Stimulated activated CD4-positive, alpha-beta T cell treated with anti-CD3 and anti-CD28 coated beads, Interleukin-4, amount 100 ng/mL, for 1 hour (primary cell): ENCODE data around the gene CCDC88C.
A peak's percentile ranks its signal among the peaks of the same experiment; 100 is the strongest.

Experiments used
- DNase-seq: peaks from one replicate; pipeline ENCODE4 v3.0.0-alpha.2; 2020

CCDC88C gene

DNA sequence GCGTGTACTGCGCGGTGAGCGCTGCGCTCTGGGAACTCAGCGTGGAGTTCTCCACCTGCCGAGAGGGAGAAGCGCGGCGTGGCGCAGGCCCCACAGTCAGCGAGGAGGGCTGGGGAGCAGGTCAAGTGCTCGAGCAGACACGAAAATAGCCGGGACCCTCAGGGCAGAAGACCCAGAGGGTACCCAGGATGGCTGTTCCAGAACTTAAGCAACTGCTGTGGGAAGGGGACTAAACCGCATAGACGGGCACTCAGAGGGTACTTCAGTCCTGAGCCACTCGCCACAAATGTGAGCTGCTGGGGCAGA lies 113.7 kb downstream of the CCDC88C start:
- no peak for DNase-seq

DNA sequence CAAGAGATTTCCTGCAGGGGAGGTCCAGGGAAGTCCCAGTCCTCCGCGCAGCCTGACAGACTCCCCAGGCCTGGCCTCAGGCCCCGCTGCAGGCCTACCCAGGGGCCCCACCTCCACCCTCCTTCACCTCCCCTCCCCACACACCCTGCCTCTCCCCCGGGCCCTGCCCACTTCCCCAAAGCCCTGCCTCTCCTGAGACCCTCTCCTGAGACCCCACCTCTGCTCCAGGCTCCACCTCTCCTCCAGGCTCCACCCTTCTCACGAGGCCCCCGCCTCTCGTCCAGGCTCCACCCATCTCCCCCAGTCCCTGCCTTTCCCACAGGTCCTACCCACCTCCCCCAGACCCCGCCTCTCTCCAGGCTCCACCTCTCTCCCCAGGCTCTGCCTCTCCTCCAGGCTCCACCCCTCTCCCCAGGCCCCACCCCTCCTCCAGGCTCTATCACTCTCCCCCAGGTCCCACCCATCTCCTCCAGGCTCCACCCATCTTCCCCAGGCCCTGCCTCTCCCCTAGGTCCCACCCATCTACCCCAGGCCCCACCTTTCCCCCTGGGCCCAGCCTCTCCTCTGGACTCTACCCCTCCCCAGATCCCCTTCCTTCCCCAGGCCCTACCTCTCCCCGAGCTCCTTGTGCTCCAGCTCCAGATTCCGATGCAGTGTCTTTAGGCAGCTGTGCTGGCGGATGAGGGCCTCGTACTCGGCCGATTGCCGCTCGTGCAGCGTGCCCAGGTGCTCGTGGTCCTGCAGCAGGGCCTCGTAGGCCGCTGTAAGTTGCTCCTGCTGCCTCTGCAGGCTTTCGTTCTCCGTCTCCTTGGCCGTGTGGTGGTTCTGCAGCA lies 114.3 kb downstream of the CCDC88C start:
- peak; percentile 61 for DNase-seq

DNA sequence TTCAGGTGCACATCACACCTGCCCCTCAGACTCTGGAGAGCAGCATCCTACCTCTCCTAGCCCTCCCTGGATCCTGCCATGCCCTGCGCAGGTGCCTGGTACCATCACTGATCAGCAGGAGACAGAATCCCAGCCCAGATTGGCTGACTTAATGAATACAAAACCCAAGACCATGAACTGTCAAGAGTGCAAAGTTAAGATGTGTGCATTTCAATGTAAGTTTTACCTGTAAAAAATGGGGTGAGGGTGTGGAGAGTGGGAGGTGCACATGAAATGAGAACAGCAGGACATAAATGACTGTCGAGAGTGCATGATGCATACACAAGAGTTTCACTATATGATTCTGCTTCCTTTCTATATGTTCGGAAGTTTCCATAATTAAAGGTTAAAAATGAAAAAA lies 115.2 kb downstream of the CCDC88C start:
- DNase-seq = no peak

DNA sequence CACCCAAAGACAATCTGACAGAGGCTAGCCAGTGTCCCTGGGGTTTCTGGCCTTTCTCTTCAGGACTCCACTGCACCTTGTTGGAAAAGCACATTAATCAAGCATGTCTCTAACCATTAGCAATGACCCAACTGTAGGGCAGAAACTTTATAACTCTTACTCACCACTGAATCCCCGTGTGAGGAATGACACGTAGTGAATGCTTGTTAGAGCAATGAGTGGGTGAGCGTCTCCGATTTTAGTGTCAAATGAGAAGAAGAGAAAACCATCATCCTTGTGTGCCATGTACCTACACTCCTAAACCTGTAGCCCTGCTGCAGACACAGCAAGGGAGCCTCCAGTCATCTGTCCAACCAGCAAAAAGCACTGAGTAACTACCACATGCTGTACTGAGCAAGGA lies 116.7 kb downstream of the CCDC88C start:
- DNase-seq = no peak

DNA sequence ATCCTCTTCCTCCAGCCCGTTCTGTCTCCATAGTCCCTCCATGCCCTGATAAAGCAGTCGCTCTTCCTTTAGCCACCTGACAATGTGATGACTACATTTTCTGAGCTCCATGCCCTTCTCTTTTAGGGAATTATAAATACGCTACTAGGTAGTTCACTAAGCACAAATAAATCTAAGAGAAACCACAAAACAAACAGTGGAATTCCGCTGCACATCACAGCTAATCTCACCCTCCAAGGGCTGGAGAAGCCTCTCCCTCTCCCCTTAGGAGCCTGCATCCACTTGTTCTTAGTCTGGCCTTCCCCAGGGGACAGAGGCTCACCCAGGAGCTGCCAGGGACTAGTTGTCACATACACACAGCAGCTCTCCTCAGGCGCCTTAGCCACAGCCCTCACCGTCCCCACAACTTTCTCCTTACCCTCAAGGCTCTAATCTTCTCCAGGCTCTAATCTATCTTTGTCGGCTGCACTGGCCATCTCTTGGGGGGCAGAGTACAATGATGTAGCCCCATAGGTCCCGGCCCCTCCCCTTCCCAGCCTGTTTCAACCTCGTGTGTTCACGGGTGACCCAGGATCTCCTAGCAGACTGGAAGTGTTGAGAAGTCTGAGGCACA lies 117.2 kb downstream of the CCDC88C start:
- DNase-seq = no peak

DNA sequence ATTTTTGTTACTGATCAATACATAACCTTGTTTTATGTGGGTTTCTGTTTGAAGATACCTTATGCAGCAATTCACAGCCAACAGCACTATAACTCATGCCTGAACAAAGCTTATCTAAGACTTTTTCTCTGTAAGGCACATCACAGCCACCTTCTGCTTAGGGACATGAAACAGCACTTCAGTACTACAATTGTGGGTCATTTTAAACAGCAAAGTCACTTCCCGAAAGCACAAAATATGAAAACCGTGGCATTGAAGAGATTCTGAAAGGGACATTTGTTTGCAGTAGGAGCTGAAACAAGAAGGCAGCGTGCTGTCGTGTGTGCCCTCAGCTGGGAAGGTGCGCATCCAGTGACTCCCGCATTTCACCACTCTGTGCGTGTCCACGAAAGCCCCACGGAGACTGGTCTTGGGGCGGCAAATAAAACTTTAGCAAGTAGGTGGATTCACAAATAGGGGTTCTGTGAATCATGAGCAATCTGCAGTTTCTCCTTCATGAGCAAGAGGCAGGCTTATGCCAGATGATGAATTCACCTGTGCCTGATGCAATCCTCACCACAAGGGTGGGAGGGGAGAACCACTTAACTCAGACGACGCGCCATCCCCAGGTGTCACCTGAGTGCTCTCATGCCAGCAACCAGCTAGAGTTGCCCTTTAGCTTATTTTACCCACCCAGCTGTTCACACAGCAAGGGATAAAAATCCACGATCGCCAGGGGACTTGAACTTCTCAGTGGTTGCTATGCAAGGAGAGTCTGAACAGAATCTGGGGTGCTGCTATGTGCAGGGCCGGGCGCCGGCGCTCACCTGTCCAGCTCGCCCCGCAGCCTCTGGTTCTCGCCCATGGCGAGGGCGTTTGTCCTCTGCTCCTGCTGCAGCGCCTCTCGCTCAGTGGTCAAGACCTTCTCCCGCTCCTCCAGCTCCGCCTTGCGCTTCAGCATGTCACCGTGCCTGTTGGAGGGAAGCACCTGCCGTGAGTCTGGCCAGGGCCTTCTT lies 118.2 kb downstream of the CCDC88C start:
- peak; percentile 38 for DNase-seq

DNA sequence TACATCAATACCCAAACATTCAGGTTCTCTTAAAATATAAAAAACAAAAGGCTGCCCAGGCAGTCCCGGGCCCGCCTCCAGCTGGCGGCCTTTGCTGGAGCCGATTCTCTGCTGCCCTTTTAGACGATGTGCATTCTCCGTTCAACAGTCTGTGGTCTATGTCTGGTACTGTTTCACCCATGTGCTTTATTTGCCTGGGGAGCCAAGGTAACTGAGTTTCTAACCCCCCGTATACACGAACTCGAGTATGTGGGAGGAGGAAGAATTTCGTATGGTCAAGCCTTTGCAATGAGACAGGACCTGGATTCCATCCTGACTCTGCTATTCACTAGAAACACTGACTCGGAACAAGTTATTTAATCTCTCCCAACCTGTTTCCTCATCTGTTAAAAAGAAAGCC lies 119.0 kb downstream of the CCDC88C start:
- DNase-seq = no peak

DNA sequence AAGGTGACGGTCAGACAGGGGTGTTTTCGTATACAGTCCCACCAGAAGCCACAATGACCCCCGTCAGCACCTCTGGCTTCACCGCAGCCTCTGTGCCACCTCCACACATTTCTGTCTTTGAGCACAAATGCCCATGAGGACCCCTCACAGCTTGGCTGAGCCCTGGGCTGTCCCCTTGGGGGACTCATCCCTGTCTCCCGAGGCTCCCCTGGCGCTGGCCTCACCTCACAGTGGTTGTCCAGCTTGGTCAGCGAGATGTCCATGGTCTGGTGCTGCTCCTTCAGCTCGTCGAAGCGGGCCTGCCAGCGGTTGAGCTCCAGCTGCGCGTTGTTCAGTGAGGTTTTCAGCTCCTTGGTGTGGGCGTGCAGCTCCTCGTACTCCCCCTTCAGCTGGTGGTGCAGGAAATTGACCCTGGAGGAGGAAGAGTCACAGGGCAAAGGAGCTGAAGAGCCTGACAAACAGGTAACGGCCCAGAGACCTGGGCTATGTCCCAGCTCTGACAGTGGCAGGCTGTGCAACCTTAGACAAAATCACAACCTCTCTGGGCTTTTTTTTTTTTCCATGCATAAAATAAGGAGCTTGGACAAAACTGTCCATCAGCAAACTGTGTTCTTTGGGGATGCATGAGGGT lies 120.4 kb downstream of the CCDC88C start:
- DNase-seq = no peak

DNA sequence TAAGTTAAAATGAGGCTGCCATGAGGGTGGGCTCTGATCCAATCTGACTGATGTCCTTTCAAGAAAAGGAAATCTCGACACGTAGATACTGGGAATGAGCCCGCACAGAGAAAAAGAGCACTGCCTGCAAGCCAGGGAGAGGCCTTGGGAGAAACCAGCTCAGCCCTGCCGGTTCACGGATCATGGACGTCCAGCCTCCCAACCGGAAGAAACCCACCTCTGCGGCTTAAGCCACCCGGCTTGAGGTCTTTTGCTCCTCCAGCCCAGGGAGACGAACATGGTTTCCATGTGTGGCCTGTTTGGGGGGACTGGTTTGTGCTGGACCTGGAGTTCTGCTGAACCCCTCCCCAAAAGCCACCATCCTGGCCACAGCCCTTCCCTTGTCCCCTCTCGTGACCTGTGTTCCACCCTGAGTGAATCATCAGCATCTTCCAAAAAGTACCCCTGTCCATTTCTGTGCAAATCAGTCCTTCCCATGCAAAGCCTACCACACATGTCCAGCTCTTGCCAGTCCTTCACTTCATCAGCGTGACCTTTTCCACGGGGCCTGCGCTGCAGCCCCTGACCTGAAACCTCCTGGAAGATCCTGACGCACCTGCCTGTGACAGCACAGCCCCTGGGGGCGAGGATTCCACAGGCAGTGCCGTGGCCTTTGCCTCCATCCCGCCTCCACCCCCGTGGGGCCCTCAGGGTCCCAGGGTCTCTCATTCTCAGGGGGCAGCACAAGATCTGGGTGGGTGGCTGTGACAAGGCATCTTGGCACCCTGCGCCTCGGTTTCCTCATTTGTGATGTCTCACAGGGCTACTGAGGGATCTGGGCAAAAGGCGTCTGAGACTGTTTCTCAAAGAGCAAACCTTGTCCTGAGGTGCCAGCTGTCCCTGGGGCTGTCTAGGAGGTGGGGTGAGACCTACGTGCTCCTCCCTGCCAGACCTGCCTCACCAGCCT lies 121.5 kb downstream of the CCDC88C start:
- no peak for DNase-seq

DNA sequence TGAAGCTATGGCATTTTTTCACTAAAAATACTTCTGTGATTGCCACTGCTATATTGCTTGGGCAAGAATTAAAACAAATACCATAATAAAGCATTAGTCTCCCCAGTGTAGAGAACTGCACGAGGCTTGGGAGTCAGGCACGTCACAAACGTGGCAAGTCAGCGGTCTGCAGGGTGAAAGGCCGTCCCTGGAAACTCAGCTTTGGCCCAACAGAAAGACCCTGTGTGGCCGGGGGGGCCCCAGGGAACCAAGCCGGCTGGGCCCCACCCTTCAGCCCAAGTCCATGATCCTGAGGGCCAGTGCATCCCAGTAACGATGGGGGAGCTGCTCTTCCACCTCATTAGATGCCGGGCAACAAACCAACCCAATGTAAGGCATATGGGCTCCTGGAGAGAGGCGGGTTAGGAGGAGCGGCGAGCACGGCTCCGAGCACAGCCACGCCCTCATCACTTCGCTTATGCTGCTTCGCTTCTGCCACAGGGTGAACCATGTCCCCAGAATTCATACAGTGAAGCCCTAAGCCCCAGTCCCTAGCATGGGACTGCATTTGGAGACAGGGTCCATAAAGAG lies 122.3 kb downstream of the CCDC88C start:
- no peak for DNase-seq

DNA sequence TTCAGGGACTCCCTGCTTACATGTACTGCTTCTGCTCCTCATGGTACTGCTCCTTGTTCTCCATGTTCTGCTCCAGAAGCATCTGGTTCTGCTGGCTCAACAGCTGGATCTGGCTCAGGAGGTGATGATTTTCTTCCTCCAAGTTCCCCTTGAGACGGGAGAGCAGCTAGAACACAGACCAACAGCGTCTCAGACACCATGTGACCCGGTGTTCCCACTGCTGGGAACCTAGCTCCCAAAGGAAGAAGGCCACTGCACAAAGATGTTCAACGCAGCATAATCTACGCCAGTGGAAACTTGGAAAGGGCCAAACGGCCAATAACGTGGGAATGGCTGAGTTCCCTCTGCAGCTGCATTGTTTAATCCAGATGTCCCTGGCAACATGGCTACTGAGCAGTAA lies 123.5 kb downstream of the CCDC88C start:
- no peak for DNase-seq

DNA sequence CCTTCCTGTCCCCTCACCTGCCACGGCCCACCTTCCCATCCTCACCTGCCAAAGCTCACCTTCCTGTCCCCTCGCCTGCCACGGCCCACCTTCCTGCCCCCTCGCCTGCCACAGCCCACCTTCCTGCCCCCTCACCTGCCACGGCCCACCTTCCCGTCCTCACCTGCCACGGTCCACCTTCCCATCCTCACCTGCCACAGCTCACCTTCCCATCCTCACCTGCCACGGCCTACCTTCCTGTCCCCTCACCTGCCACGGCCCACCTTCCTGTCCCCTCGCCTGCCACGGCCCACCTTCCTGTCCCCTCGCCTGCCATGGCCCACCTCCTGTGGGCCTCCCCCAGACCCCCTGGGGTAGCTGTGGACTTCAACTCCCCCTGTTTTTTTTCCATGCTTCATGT lies 124.3 kb downstream of the CCDC88C start:
- DNase-seq = no peak

DNA sequence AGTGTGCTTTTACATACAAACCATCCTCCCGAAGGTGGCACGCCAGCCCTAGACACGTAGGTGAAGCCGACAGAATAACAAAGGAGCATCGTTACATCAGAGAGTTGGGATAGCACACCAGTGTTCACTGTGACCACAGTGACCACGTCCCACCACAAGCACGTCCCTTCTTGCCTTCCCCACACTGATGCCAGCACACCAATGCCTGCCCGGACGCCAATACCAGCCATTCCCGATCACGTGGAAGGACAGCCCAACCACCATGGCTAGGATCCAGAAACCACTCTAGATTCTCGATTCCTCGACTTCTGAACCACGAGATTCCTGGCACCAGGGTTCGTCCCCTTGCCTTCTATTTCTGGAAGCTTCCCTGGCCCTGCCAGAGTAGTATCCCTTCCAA lies 125.1 kb downstream of the CCDC88C start:
- no peak for DNase-seq

DNA sequence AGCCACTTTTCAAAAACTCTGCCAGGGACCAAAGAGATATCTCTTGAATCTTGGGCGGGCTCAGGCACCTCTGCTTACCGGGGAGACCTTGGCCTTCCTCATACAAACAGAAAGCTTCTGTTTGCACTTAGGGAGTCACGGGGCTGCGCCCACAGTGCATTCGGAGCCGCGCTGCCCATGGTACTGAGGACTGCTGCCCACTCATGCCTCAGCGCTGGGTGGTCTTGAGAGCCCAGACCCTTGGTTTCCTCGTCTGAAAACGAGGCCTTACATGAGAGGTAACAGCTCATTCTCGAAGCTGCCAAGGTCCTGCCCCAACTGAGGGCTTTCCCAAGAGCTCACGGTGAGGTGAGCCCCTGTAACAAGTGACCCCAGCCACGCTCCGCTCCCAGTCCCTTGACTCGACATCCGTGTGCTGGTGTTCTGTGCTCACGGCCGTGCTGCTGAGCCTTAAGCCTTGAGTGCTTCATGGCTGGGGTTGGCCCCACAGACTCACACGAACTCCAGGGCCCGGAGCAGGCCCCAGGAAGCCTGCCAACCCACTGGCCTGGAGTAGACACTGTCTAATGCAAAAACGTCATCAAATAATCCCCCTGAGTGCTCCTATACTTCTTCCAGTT lies 125.7 kb downstream of the CCDC88C start:
- DNase-seq = no peak

DNA sequence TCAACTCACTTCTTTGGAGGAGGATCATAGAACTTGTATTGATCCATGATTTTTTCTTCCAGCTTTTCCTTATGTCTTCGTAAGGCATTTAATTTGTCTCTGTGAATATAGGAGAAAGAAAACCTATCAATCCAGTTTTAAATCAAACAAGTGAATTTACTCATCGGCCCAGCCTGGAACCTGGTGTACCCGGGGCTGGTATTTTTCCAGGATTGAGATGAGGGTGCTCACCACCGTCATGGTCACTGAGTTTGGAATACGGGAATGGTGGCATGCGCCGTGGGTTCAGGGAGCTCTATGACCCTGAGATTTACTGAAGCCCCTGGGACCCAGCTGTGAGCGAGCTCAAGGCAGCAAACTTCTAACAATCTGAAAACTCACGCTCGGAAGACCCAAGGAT lies 126.6 kb downstream of the CCDC88C start:
- no peak for DNase-seq

DNA sequence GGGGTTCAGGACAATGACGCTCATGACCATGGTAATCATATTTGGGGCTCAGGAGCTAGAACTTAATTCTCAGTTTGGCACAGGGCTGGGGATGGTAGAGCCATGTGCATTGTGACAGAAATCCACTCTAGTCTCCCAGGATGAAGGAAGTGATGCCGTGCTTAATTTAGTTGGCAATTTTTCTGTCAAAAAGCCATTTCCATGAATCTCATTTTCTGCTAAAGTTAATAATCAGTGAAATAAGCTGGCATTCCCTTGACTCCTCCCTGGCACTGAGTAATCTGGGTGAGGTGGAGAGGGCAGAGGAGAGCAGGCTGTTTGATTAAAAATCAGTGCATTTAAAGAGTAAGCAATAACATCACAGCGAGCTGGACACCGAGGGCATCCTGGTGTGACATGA lies 128.2 kb downstream of the CCDC88C start:
- no peak for DNase-seq

DNA sequence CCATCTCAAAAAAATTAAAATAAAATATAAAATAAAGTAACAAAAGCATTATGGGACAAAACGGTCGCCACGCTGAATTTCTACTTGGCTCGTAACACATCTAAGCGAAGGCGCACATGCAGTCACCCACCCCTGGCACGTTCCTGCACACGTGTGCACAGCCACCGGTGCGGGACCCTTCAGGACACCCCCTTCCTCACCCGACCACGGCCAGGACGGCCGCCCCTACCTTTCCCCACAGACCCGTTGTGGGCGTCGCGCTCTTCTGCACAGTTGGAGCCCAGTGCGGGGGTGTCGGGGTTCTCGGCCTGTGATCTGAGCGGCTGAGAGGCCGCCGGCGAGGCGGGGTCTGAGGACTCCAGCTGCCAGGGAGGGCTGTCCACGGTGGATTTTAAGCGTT lies 128.7 kb downstream of the CCDC88C start:
- no peak for DNase-seq

DNA sequence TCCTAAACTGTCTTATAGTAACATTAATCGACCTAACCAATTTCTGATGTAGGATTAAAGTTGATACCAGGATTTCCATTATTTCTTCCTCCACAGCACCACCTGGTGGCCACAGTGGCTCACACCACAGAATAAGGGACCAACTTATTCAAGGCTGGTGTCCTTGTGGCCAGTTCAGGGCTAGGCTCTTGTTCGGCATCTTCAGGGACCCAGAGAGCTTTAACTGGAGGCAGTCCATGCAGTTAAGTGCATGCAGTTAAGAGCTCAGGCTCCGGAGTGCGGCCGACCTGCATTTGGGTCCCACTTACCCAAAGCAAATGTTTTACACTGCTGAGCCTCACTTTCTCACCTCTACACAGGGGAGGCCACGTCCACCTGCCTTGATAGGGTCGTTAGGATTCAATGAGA lies 131.1 kb downstream of the CCDC88C start:
- peak; percentile 82 for DNase-seq

DNA sequence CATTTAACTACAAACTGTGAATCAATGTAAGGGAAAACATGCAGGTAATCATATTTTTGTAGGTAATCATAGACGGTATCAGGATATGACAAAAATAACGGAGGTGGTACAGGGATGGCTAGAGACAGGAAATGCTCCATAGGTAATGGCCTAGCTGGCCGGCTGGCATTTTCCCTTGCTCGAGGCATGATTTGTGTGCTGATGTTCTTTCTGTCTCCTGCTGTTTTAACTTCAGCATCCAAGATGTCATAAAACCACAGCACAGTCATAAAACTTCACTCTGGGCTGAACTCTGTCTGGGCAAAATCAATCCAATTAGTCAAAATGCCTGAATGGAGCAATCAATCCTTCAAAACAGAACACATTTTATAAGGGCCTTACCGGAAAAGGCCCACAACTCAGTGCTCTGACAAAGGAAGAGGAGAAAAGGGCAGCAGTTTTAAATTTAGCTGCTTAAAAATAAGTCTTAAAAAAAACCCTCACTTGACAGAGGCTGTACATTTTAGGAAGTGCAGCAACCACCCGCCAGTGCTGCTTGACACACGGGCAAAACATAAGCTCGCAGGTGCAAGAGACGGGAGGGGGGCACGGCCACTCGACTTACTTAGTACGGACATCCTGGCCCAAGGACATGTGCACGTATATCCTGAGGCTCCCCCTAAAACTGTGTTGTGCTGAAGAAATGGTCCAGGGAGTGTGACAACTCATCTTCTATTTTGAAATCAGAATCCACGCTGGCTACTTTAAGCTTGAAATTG lies 132.7 kb downstream of the CCDC88C start:
- DNase-seq = no peak

DNA sequence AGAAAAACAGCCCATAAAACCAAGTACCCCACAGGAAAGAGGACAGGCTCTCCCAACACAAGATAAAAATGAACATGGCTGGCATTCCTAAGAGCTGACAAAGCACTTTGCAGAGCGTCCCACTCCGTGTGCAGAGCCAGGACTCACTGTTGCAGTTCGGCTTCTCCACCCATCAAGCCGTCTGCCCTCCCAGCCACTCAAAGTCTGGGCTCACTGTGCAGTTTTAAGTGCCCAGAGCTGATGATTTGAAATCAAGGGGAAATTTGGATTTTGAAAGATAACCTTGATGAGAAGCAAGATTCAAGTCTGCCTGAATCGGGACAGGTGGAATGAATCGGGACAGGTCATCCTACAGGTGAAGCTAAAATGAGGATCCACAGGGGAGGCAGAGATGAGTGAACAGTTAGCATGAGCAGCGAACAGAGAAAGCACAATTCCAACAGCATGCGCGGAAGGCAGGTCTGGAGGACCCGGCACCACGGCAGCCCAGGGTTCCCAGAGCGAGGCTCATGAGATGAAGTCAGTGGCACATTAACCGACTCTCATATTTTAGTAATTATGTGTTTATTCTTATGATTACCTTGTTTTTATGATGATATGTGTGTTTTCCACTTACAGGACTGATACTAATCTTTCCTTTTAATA lies 133.4 kb downstream of the CCDC88C start:
- no peak for DNase-seq
